ENCODE data around the gene WBP1.
"Not testable (repeated sequence)": the region's sequence is repeated elsewhere in the genome, so short reads cannot be mapped to it uniquely, and the experiment has no call there.

Gene WBP1

GRCh38 chr2:74457549-74458131 is 598 bp upstream of the WBP1 start:
- Mint-ChIP-seq H3K27me3 (ENCODE audit: low read depth, poor library complexity) (peaks cover 2% of the 10 kb centered on the region), H3K9me3 (no peaks in the 10 kb centered on the region), H3K4me1 (peaks cover 53% of the 10 kb centered on the region), H3K4me3 (peak overlapping the region; percentile 95), H3K36me3 (ENCODE audit: low read depth) (peaks cover 8% of the 10 kb centered on the region), H3K27ac (peak overlapping the region; percentile 98)
- peak; percentile 79 for DNase-seq
- TF ChIP-seq CTCF (IDR thresholded peaks at IDR 0.05): no peak

- DNase-seq: no peak
- Mint-ChIP-seq H3K27ac (peak overlapping the region; percentile 70), H3K4me3 (peak overlapping the region; percentile 95), H3K4me1 (peaks cover 62% of the 10 kb centered on the region), H3K27me3 (ENCODE audit: low read depth, poor library complexity) (no peaks in the 10 kb centered on the region), H3K9me3 (no peaks in the 10 kb centered on the region), H3K36me3 (ENCODE audit: low read depth) (peaks cover 16% of the 10 kb centered on the region)
- TF ChIP-seq CTCF (IDR thresholded peaks at IDR 0.05): no peak
Measured at GRCh38 chr2:74458938-74459363, 713 bp downstream of the WBP1 start.

- H3K27me3 Mint-ChIP-seq (ENCODE audit: low read depth, poor library complexity); DNase-seq; H3K9me3 Mint-ChIP-seq: not testable (repeated sequence)
- Mint-ChIP-seq H3K4me1 (peaks cover 62% of the 10 kb centered on the region), H3K4me3 (peak overlapping the region; percentile 95), H3K27ac (peak overlapping the region; percentile 72), H3K36me3 (ENCODE audit: low read depth) (peaks cover 16% of the 10 kb centered on the region)
Measured at GRCh38 chr2:74459503-74460118, 1.4 kb downstream of the WBP1 start.

GRCh38 chr2:74460187-74460586 is 1.9 kb downstream of the WBP1 start:
- H3K27me3 Mint-ChIP-seq (ENCODE audit: low read depth, poor library complexity); H3K9me3 Mint-ChIP-seq; DNase-seq: not testable (repeated sequence)
- H3K27ac Mint-ChIP-seq: peak overlapping the region; percentile 72
- peak overlapping the region; percentile 95 for H3K4me3 Mint-ChIP-seq
- peaks cover 16% of the 10 kb centered on the region for H3K36me3 Mint-ChIP-seq (ENCODE audit: low read depth)
- H3K4me1 Mint-ChIP-seq: peaks cover 57% of the 10 kb centered on the region

DNA sequence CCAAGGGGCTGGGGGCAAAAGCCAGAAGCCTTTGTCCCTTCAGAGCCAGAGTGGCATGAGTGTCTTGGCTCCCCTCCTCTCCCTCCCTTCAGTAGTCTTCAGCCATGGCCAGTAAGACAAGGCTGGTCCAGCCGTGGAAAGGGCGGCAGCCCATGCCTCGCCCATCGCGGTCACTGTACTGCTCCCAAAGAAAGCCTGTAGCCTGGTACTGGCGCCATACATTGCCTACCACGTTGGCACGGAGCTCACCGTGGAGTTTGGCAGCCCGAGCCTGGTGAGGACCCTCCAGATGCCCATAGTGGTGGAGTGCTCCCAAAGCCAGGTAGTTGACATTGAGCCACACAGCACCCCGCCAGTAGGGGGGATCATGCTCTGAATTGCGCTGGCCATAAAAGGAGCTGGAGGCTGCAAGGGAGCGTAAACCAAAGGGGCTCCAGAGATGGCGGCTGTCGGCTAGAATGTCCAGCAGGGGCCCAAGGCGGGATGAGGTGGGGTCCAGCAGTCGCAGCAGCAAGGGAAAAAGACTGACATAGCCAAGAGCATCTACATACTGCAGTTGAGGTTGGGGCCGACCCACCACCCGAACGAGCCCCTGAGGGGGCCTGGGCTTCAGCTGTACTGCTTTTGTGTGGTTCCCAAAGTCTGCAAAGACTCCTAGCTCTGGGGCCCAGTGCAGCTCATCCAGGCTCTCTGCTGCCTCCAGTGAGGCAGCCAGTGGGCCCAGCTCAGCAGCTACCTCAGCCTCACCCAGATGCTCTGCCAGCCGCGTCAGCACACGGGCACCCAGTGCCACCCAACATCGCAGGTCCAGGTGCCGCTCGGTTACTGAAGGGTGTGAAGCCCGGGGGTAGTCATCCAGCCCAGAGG is 3.2 kb downstream of the WBP1 start:
- Mint-ChIP-seq H3K4me1 (peaks cover 55% of the 10 kb centered on the region), H3K9me3 (no peaks in the 10 kb centered on the region), H3K4me3 (peak overlapping the region; percentile 23), H3K27ac (no peak overlapping the region), H3K36me3 (ENCODE audit: low read depth) (peaks cover 16% of the 10 kb centered on the region), H3K27me3 (ENCODE audit: low read depth, poor library complexity) (no peaks in the 10 kb centered on the region)
- DNase-seq: peak; percentile 35
- no peak for TF ChIP-seq CTCF (IDR thresholded peaks at IDR 0.05)

- Mint-ChIP-seq H3K27me3 (ENCODE audit: low read depth, poor library complexity) (no peaks in the 10 kb centered on the region), H3K4me1 (peaks cover 47% of the 10 kb centered on the region), H3K36me3 (ENCODE audit: low read depth) (peaks cover 16% of the 10 kb centered on the region), H3K4me3 (no peak overlapping the region), H3K27ac (no peak overlapping the region), H3K9me3 (no peaks in the 10 kb centered on the region)
- TF ChIP-seq CTCF (IDR thresholded peaks at IDR 0.05): no peak
- no peak for DNase-seq
Measured at GRCh38 chr2:74462054-74462785, 4.0 kb downstream of the WBP1 start.

Measured in nephron progenitor cell (in vitro differentiated cells).